Measurements from ENCODE around the gene PRICKLE1.
"Not testable (repeated sequence)": the region's sequence is repeated elsewhere in the genome, so short reads cannot be mapped to it uniquely, and the experiment has no call there.

PRICKLE1 gene

DNA sequence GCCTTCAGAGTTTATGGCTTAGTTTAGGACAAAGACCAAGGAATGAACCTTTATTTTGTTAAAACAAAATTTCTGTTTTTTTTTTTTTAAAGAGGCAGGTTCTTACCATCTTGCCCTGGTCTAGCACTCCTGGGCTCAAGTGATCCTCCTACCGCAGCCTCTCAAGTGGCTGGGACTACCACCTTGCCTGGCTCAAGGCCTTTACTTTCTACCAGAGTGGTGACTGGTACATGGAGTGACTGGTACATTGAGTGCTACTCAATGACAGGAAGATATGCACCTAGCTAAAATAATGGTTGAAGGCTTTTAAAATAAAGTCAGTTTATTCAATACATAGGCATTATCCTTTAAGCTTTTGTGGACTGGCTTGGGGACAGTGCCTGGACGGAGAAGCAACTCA is 32.6 kb downstream of the PRICKLE1 start:
- DNase-seq (ENCODE audit: low read depth, low spot score): no peak

DNA sequence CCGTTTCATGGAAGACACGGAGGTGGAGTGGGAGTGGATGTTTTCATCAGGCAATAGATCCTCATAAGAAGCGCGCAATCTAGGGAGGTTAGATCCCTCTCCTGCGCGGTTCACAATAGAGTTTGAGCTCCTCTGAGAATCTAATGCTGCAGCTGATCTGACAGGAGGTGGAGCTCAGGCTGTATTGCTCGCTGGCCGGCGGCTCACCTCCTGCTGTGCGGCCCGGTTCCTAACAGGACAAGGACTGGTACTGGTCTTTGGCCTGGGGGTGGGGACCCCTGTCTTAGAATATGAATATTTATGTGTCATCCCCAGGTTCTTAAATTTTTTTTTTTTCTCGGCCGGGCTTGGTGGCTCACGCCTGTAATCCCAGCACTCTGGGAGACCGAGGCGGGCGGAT is 36.7 kb downstream of the PRICKLE1 start:
- no peak for DNase-seq (ENCODE audit: low read depth, low spot score)

- no peak for DNase-seq (ENCODE audit: low read depth, low spot score)
Measured at GRCh38 chr12:42550800-42551199, 38.7 kb downstream of the PRICKLE1 start.

DNA sequence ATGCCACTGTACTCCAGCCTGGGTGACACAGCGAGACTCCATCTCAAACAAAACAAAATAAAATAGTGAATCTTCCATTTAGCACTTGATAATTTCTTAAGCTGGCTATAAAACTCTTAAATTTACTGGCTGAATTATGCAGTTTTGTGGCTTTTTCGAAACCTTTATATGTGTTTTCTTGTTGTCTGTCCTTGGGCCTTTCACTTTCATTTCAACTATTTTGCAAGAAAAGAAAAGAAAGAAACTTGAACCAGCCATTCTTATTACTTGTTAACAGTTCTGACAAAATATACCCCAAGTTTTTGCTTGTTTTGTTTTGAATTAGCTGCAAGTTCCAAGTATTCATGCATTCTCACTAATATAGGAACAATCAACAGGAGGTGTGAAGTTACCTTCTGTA is 42.8 kb downstream of the PRICKLE1 start:
- DNase-seq (ENCODE audit: low read depth, low spot score): no peak

DNA sequence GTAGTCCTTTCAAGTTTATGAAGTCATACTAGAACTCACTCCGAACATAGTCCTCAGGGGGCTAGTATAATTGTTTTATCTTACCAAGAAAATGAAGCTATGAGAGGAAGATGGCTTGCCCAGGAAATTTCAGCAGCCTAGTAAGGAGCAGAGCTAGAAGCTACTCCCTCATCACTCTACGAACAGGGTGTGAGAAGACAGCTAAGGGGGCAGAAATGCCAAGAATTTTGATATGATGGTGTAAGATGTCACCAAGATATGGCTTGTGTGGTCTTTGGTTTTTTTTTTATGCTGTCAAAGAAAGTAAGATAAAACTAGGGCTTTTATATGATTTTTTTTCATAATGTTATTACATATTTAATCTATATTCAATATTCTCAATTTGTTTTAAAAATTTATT is 47.6 kb downstream of the PRICKLE1 start:
- DNase-seq (ENCODE audit: low read depth, low spot score): no peak

DNA sequence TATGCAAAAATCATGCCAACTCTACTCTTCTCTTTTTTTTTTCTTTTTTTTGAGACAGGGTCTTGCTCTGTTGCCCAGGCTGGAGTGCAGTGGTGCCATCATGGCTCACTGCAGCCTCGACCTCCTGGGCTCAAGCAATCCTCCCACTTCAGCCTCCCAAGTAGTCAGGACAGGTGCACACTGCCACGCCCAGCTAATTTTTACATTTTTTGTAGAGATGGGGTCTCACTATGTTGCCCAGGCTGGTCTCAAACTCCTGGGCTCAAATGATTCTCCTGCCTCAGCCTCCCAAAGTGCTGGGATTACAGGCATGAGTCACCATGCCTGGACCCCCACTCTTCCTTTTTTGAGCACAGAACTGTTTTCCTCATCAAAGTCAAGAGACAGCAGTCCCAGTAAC is 48.2 kb downstream of the PRICKLE1 start:
- not testable (repeated sequence) for DNase-seq (ENCODE audit: low read depth, low spot score)

- DNase-seq (ENCODE audit: low read depth, low spot score): no peak
Measured at GRCh38 chr12:42539696-42540095, 49.9 kb downstream of the PRICKLE1 start.

GRCh38 chr12:42538203-42538602 is 51.3 kb downstream of the PRICKLE1 start:
- DNase-seq (ENCODE audit: low read depth, low spot score): no peak

- peak; percentile 5 for DNase-seq (ENCODE audit: low read depth, low spot score)
Measured at GRCh38 chr12:42534184-42534838, 55.2 kb downstream of the PRICKLE1 start.

DNA sequence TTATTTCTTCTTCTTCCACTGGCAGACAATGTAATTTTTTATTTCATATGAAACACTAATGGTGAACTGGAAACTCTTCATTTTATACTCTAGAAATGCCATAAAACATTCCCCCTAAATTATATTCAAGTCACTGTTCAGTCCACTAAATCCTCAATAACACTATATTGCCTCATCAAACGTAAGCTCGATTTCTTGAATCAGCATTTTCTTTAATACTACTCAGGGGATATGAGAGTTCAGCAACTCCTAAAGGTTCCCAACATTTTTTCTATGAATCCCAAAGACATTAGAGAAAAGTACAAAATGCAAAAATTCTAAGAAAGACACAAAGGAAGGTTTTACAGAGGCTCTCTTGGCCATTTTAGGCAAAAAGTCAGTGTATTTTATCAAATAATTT is 59.3 kb downstream of the PRICKLE1 start:
- no peak for DNase-seq (ENCODE audit: low read depth, low spot score)

- no peak for DNase-seq (ENCODE audit: low read depth, low spot score)
Measured at GRCh38 chr12:42525444-42525843, 64.1 kb downstream of the PRICKLE1 start.

DNA sequence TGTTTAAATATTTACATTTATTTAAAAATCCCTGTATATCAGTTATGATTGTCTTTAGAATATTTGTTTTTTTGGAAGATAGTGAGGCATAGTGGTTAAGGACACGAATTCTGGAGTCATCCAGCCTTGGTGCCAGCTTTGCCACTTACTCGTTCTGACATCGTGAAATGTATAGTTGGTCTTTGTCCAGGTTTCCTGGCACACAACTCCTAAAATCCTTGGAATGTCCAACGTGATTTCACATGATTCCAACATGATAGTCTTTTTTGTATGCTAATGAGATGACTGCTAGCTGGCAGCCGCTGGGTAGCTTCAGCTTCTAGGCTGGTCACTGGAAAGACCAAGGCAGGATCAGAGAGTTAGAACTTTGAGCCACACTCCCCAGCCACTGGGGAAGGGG is 64.8 kb downstream of the PRICKLE1 start:
- no peak for DNase-seq (ENCODE audit: low read depth, low spot score)

- DNase-seq (ENCODE audit: low read depth, low spot score): no peak
Measured at GRCh38 chr12:42516573-42516972, 73.0 kb downstream of the PRICKLE1 start.

DNA sequence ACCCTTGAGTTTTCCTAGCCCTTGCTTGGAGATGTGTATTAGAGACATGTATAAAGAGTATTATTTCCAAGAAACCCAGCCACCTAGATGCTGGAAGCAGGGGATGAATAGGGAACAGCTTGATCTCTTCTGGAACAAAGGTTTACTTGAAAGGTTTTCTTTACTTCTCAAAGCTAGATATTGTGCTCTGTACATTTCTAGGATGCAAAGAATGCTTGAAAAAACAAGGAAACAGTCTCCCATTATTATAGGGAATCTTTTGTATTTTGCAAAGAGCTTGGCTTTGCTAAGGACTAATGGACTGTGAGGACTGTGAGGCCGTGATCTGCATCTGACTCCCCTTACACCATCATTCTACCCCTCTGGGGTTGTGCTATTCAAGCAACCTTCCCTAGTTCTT is 77.9 kb downstream of the PRICKLE1 start:
- DNase-seq (ENCODE audit: low read depth, low spot score): no peak

DNA sequence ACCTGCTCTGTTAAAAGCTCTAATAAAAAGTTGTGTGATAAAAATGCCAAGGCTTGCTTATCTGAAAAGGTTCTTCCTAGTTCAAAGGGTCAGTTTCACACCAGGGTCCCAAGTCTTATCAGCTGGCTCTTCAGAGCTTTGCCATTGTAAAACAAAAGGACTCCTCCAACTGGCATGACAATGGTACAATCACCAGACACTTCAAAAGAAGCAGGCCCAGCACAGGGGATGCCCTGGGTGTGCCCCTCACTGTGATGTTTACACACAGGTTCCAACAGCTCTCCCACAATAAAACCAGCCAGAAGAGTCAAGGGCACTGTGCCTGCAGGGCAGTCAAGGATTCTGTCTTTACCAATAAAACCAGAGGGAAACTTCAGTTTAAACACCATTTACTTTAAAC is 78.7 kb downstream of the PRICKLE1 start:
- DNase-seq (ENCODE audit: low read depth, low spot score): no peak

DNA sequence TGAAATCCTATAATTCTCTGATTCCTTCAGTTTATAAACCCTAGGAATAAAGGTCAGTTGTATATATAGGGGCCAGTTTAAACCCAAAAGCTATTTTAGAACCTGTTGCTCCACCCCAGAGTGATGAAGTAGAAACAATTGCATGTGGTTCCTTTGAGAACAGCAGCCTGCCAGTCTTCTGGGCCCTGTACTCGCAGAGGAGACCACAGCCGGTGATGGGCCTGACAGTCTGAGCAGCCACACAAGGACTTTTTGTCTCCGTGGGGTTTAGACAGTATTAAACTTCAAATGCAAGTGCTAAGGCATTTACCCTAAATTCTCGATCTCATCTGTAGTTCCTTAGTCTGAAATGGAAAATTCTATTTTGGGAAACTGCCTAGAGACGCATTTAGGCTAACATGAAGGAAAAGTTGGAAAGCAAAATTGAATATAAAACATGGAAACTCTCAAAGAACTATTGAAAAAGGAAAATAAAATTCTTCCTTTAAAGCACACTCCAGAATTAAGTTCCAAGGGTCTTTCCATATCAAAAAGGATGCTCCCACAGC is 80.6 kb downstream of the PRICKLE1 start:
- no peak for DNase-seq (ENCODE audit: low read depth, low spot score)

GRCh38 chr12:42507565-42507964 is 82.0 kb downstream of the PRICKLE1 start:
- no peak for DNase-seq (ENCODE audit: low read depth, low spot score)

GRCh38 chr12:42507081-42507480 is 82.5 kb downstream of the PRICKLE1 start:
- no peak for DNase-seq (ENCODE audit: low read depth, low spot score)

GRCh38 chr12:42504049-42504448 is 85.5 kb downstream of the PRICKLE1 start:
- no peak for DNase-seq (ENCODE audit: low read depth, low spot score)

DNA sequence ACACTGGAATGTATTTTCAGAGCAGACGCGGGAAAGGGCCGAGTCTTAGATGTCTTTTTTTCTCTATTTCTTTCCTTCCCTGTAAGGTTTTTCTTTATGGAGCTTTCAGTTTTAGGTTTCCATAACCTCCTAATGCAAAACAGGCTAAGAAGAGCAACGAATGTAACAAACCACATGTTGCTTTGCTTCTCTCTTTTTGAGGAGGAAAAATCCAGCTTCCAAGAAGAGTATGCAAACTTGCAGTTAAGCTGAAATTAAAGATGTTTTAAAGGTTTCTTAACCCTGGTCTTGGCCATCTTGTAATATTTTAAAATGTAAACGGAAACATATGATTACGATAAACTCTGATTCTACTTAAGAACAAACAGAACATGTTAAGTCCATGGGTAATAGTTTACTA is 86.9 kb downstream of the PRICKLE1 start:
- no peak for DNase-seq (ENCODE audit: low read depth, low spot score)

DNA sequence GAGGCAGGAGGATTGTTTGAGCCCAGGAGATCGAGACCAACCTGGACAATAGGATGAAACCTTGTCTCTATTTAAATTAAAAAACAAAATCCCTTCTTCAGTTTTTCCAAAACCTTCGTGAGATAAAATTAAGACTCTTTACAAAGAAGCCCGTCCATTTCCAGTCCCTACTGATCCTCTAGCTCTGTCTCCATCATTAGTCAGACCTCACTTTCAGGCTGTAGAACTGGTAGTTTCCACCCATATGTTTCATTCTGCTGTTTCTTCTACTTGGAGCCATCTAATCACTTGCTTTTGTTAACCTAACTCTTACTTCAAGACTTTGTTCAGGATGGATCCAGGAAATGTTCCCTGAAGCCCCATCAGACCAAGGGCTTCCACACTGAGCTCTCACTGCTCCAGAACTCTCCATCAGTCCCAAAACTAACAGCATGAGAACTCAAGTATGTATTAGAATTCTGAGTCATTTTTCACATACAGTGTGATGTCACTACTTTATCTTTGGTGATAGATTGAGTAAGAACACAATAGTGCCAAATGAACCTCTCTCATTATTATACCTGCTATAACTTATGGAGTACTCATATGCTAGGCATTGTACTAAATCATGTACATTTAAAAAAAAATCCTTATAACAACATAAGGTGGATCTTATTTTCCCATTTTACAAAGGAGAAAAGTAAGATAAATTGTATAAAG is 90.8 kb downstream of the PRICKLE1 start:
- no peak for DNase-seq (ENCODE audit: low read depth, low spot score)

DNA sequence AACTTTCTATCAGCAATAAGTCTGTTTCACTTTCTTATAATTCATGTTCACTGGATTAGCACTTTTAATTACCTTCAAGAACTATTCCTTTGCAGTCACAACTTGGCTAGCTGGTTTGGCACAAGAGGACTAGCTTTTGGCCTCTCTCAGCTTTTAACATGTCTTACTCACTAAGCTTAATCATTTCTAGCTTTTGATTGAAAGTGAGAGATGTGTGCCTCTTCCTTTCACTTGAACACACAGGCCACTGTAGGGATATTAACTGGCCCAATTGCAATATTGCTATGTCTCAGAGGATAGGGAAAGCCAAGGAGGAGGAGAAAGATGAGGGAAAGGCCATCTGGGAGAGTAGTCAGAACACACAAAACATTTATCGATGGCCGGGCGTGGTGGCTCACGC is 92.7 kb downstream of the PRICKLE1 start:
- no peak for DNase-seq (ENCODE audit: low read depth, low spot score)

GRCh38 chr12:42495244-42495643 is 94.3 kb downstream of the PRICKLE1 start:
- no peak for DNase-seq (ENCODE audit: low read depth, low spot score)

Data from brain pericyte (primary cell).